Epithelial cell of esophagus (primary cell): ENCODE results near the gene S100A1.

ENCODE experiments used
- DNase-seq: peaks from one replicate; pipeline ENCODE4 v3.0.0; 2010; ENCODE audit warnings: low read depth
- H3K4me3 ChIP-seq: 2 replicates; pipeline ENCODE4 v1.5.1; 2011; ENCODE audit warnings: mild to moderate bottlenecking, low read length, control low read depth
- TF ChIP-seq, protein P1 (sequence below): IDR thresholded peaks from 2 replicates; pipeline ENCODE4 v1.5.1; 2011; ENCODE audit warnings: low read depth, mild to moderate bottlenecking, low read length, control low read depth, inconsistent platforms; ENCODE audit not compliant: insufficient read depth; ENCODE audit errors: missing control alignments

S100A1 gene

DNA sequence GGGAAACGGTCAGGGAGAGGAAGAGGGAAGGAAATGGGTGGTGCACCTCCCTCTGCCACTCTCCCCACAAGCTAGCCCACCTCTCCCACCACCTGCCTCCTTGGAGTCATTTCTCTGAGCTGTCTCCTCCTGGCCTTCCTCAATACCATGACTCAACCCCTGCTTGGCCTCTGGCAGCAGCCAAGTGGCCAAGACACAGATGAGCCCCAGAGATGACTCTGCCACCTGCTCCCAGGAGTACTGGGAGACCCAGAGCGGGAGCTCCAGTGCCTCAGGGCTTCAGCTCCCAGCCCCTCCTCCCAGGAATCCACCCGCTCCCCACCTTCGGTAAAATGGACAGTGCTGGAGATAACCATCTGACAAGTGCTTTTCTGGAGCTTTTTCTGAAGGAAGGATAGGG, 17.9 kb upstream of the S100A1 start:
- peak; percentile 69 for DNase-seq
- H3K4me3 ChIP-seq, result peak overlapping the region; percentile 100
- TF ChIP-seq, protein P1, sequence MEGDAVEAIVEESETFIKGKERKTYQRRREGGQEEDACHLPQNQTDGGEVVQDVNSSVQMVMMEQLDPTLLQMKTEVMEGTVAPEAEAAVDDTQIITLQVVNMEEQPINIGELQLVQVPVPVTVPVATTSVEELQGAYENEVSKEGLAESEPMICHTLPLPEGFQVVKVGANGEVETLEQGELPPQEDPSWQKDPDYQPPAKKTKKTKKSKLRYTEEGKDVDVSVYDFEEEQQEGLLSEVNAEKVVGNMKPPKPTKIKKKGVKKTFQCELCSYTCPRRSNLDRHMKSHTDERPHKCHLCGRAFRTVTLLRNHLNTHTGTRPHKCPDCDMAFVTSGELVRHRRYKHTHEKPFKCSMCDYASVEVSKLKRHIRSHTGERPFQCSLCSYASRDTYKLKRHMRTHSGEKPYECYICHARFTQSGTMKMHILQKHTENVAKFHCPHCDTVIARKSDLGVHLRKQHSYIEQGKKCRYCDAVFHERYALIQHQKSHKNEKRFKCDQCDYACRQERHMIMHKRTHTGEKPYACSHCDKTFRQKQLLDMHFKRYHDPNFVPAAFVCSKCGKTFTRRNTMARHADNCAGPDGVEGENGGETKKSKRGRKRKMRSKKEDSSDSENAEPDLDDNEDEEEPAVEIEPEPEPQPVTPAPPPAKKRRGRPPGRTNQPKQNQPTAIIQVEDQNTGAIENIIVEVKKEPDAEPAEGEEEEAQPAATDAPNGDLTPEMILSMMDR, result no peak

DNA sequence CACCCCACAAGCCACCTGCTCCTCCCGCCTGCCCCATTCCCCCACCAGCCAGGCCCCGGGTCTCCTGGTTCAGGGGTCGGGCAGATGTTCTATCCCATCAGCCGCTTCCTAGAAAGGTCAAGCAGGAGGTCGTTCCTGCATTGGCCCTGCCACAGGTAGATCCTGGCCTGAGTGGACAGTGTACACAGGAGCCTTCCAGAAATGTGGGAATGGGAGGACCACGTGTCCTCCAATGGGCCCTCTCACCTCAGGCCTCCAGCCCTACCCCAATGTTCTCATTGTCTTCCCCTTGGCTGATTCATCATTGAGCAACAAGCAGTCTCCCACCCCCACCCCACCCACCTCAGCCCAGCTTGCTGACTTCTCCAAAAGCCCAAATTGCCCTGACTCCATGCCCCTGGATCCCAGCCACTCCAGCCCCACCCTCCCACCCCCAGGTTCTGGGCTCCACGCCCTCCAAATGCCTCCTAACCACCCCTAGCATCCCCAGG, 17.4 kb upstream of the S100A1 start:
- DNase-seq, result peak; percentile 92
- peak overlapping the region; percentile 100 for H3K4me3 ChIP-seq
- TF ChIP-seq, protein P1, result no peak

DNA sequence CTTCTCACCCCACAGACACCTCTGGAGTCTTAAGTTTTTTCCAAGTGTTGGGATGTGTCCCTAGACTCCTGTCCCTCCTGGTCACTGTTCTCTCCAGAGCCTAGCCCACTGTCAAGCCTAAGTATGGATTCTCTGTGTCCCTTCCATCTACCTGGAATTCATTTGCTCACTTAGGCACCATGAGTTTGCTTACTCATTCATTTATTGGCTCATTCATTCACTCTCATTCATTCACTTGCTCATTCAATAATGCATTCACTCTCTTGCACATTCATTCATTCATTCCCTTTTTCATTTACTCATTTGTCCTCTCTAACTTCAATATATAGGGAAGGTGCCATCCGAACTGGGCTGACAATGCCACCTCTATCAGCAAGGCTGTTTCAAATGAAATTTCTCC, 16.9 kb upstream of the S100A1 start:
- TF ChIP-seq, protein P1, result no peak
- H3K4me3 ChIP-seq, result peak overlapping the region; percentile 100
- peak; percentile 56 for DNase-seq

DNA sequence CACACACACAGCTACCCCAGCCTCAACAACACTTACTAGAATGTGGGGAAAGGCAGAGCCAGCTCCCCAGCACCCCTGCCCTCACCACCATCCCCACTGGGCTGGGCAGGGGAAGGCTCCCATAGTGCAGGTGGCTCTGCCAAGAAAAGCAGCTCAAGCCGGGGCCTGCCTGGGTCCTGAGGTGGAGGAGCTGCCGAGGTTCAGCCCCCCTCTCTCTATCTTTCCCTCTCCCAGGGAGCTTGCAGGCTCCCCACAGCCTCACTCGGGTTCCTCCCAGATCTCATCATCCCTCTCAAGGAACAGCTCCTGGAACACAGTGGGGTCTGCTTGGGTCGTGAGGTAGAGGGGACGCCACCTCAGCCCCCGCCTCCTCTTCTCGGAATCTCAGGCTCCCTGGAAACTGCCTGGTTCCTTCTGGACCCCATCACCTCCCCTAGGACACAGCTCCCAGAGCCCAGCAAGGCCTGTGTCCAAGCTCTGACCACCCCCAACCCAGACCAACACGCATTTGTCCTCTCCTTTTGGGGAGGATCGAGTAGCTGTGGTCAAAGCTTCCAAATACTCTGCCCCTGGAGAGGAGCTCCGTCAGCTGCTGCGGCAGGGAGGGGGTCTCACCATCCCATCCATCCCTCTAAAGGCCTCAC, 16.0 kb upstream of the S100A1 start:
- peak overlapping the region; percentile 100 for H3K4me3 ChIP-seq
- peak; percentile 33 for DNase-seq
- TF ChIP-seq, protein P1, result no peak

DNA sequence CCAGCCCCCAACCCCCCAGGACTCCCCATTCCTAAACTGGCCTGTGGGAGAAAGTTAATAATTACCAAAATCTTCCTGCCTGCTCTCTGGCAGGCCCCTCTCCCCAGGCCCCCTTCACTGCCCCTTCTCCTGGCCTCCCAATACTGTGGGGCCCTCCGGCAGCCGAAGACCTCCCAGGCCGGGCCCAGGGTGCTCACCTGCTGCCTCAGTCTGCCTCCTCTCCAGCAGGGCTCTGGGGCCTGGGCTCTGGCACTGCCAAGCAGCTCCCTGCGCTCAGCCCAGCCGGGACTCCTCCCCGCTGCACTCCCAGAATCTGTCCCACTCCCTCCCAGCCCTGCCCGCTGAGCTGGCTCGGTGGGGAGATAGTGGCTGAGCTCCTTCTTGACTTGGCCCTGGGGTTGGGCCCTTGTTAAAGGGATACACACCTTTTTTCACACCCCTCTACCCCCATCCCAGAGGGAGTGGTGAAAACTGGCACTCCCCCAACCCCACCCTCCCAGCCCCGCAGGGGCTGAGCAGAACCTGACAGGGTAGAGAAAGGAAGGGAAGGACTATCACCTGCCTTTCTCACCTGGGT, 15.4 kb upstream of the S100A1 start, which contains the start of gene S100A16:
Gene S100A16, minus strand, starts transcription at position 383 of the 577 bp plus-strand sequence. CDS start 4,986 bp downstream, outside the sequence.
- peak; percentile 95 for DNase-seq
- TF ChIP-seq, protein P1, result no peak
- peak within 1 kb of the TSS; percentile 100 for H3K4me3 ChIP-seq

DNA sequence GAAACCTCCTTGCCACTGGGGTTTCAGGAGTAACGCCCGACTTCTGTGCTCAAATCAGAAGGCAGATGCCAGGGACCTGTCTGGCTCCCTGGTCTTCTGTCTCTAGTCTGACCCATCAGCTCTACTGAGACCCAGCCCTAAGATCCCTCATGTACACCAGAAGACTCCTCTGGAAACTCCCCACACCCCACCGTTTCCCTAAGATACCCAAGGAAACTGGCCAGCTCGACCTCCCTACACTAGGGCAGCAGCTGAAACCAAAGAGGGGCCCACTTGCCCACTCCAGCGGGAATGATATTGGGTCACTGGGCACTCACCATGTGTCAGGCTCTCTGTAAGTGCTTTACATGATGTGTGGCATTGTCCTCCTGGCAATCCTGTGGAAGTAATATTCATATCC, 14.8 kb upstream of the S100A1 start:
- TF ChIP-seq, protein P1, result no peak
- peak overlapping the region; percentile 100 for H3K4me3 ChIP-seq
- no peak for DNase-seq
